GM12878 (cell line): ENCODE data around the gene FADS3.
A peak's percentile ranks its signal among the peaks of the same experiment; 100 is the strongest.

Source experiments
- BHLHE40 ChIP-seq, 2 experiments: fragments of 450-650 bp in 1 of 2; IDR thresholded peaks; 2 replicates each; pipeline ENCODE4 v1.6.1; 2011 to 2017; ENCODE audit warnings: low read depth in 2 of 2, borderline replicate concordance in 1 of 2, improper control_type of control experiment in 1 of 2, low read length in 1 of 2, mild to moderate bottlenecking in 1 of 2
- CTCF ChIP-seq, 3 experiments: IDR thresholded peaks in 2 of 3; conservative IDR thresholded peaks in 1 of 3; 2 replicates each; pipeline ENCODE4 v1.5.1; 2011; ENCODE audit warnings: low read depth in 3 of 3, low read length in 3 of 3, mild to moderate bottlenecking in 3 of 3, control low read depth in 2 of 3, moderate library complexity in 2 of 3, inconsistent platforms in 1 of 3, mixed read lengths in 1 of 3; ENCODE audit not compliant: control insufficient read depth in 2 of 3, insufficient read depth in 1 of 3; ENCODE audit errors: extremely low read depth in 1 of 3

- TF ChIP-seq BHLHE40 (IDR thresholded peaks at IDR 0.05; ENCODE audit: borderline replicate concordance in 1 of 2, low read depth in 2 of 2, low read length in 1 of 2) (no peak), CTCF (IDR thresholded peaks at IDR 0.05 in 2 of 3, conservative IDR thresholded peaks at IDR 0.05 in 1 of 3; ENCODE audit: control insufficient read depth in 2 of 3, extremely low read depth in 1 of 3, insufficient read depth in 1 of 3, low read depth in 3 of 3, low read length in 3 of 3) (peak; percentile 86 to 95 (median 89))
These were observed 6.3 kb upstream of the FADS3 start for GRCh38 chr11:61897387-61898246.
